HTR-8/SVneo (cell line): ENCODE measurements around the gene TRAF1.
"Not testable (repeated sequence)": the region's sequence is repeated elsewhere in the genome, so short reads cannot be mapped to it uniquely, and the experiment has no call there.

Source experiments
- DNase-seq: peaks from one replicate; pipeline ENCODE4 v3.0.0; 2011; ENCODE audit warnings: low spot score, mixed read lengths; ENCODE audit not compliant: insufficient read length
- FAIRE-seq: peaks from 2 replicates; lab custom pipeline; 2011; peaks lifted over from hg19 to GRCh38; lab: Jason Lieb, UNC

TRAF1 gene

GRCh38 chr9:120926397-120926928 lies at the start of gene TRAF1:
TSS of gene TRAF1 (minus strand) at chr9:120926796. CDS start at chr9:120926075, 721 bp downstream.
- no peak for FAIRE-seq

DNA sequence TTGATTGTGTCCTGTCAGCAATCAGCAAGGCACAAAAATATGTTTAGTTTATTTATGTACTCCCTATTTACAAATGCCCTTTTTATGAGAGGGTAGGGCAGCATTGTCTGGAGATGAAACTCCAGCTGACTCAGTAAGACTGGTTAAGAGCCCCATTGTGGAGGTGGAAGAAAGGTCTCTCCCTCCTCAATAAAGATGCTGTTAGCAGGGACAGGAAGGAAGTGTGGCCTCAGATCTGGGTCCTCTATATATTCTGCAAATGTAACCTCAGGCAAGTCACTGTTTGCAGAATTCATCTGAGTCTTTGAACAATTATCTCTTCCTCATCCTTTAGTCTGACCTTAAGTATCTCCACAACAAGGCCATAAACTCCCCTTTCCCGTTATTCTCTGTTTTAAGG lies 48.3 kb upstream of the TRAF1 start:
- DNase-seq = no peak
- no peak for FAIRE-seq

More at GRCh38 chr9:120926397-120926928, at the start of gene TRAF1:
- DNase-seq = no peak

- no peak for FAIRE-seq
These were observed 47.6 kb upstream of the TRAF1 start for GRCh38 chr9:120974181-120974580.

GRCh38 chr9:120971938-120972337 lies 45.3 kb upstream of the TRAF1 start:
- FAIRE-seq (no peak), DNase-seq (no peak)

More at GRCh38 chr9:120974181-120974580, 47.6 kb upstream of the TRAF1 start:
- DNase-seq = no peak

DNA sequence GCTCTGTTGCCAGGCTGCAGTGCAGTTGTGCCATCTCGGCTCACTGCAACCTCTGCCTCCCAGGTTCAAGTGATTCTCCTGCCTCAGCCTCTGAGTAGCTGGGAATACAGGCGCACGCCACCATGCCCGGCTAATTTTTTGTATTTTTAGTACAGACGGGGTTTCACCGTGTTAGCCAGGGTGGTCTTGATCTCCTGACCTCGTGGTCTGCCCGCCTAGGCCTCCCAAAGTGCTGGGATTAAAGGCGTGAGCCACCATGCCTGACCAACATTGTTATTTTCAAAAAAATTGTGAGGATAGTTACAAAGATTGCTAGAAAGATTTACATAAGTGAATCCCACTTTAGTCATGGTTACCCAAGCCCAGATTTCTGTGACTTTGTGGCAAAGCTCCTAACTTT lies 44.9 kb upstream of the TRAF1 start:
- FAIRE-seq = not testable (repeated sequence)

DNA sequence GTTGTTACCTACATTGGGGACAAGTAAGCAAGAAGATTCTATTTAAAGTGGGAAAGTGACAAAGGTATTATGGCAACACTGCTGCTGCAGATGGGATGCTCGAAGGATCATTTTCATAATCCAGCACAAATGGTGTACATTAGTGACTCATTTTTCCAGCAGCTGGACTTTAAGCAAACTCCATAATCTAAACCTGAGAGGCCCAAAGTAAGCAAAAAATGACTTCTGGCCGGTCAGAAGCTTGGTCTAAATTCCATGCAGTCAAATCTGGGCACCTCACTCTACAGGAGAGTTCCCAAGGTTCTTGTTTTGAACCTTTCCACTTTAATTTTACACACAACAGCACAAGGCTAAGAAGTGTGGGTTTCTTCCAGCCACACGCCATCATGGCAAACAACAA lies 43.6 kb upstream of the TRAF1 start:
- DNase-seq (no peak), FAIRE-seq (no peak)

More for the DNA sequence above, 44.9 kb upstream of the TRAF1 start:
- DNase-seq = not testable (repeated sequence)

- DNase-seq = no peak
- FAIRE-seq = no peak
These were observed 39.4 kb upstream of the TRAF1 start for GRCh38 chr9:120966013-120966369.

DNA sequence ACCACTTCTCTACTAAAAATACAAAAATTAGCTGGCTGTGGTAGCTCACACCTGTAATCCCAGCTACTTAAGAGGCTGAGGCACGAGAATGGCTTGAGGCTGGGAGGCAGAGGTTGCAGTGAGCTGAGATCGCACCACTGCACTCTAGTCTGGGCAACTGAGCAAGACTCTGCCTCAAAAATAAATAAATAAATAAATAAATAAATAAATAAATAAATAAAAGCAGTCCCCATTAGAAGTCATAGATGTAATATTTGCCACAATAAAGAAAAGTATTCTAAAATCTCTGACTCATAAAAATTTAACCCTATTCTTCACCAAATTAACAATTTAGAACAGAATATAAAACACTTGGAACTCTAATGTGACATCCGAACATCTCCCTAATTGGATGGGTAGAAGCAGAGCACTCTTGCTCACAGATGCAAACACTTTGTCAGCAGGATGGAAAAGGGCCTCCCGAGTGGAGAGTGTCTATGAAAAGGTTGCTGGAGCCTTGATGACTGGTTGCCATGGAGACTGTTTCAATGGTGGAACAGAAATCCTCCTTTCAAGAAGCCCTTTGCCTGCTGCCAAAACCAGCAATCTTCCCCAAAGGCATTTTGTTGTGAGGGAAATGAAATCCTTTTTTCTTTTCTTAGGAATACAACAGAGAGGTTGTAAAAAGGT lies 38.9 kb upstream of the TRAF1 start:
- no peak for DNase-seq
- FAIRE-seq = no peak

DNA sequence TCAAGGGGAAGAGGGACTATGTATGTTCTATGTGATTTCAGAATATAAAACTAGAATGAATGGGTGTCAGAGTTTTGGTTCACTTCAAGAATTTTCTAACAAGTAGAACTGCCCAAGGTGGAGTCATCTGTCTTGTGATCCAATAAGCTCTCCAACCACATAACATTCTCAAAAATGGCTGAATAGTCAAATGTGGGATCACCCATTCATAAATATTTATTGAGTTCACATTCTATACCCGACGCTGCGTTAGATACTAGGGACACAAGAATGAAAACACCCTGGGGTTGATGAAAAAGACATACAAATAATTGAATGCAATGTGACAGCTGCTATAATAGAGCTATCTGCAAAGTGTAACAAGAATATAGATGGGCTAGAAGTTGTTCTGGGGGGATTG lies 35.3 kb upstream of the TRAF1 start:
- FAIRE-seq (no peak), DNase-seq (no peak)

GRCh38 chr9:120960001-120960400 lies 33.4 kb upstream of the TRAF1 start:
- FAIRE-seq (no peak), DNase-seq (no peak)

DNA sequence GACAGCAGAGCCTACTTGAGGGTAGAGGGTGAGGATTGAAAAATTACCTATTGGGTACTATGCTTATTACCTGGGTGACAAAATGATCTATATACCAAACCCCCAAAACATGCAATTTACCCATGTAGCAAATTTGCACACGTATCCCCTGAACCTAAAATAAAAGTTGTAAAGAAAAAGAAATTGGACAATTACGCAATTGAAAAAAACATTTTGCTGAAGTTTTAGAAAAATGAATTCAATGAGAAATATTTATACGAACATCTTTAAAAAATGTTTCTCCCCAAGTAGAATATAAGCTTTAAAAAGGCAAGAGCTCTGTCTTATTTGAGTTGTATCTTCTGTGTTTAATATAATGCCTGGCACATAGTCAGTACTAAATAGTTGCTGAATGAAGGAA lies 30.3 kb upstream of the TRAF1 start:
- DNase-seq = no peak
- no peak for FAIRE-seq

GRCh38 chr9:120951960-120952618 lies 25.5 kb upstream of the TRAF1 start:
- DNase-seq = no peak
- no peak for FAIRE-seq

- DNase-seq = no peak
- FAIRE-seq = no peak
These were observed 24.1 kb upstream of the TRAF1 start for GRCh38 chr9:120950421-120951388.

- FAIRE-seq (no peak), DNase-seq (no peak)
These were observed 22.7 kb upstream of the TRAF1 start for GRCh38 chr9:120949290-120949689.

GRCh38 chr9:120948824-120949223 lies 22.2 kb upstream of the TRAF1 start:
- FAIRE-seq (no peak), DNase-seq (no peak)

- FAIRE-seq (no peak), DNase-seq (no peak)
These were observed 20.6 kb upstream of the TRAF1 start for GRCh38 chr9:120947222-120947621.

DNA sequence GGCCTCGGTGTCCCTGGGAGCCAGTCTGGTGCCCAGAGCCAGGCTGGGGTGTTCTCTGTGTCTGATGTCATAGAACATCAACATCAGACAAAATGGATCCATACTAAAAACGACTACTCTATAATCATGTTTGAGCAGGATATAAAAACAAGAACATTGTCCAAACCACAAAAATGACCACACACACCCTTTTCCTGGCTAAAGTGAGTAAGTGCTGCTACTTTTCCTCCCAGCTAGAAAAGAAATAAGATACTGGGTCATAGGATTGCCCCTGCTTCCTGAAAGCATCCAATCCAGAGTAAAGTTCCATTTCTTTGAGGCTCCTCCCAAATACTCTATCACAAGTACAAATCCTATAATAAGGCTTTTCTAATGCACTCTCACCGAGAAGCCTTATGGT lies 19.7 kb upstream of the TRAF1 start:
- FAIRE-seq = no peak
- DNase-seq = no peak

DNA sequence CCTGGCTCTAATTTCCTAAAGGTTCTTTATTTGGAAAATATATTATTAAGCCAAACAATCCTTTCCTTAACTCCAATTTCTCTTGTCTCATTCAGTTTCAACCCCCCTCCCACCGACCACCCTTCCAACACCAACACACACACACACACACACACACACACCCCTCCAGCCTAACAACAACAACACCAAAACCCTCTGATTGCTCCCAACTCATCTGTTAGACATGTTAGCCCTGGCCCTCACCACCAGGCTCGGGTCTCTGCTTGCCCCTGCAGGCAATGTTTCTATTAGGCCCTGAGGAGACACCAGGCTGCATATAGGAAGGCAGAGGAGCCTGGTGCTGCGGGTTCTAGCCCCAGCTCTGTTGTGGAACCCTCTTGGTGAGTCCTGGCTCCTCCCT lies 18.4 kb upstream of the TRAF1 start:
- DNase-seq (no peak), FAIRE-seq (no peak)

GRCh38 chr9:120944434-120944843 lies 17.8 kb upstream of the TRAF1 start:
- DNase-seq = no peak
- FAIRE-seq = no peak

- no peak for DNase-seq
- FAIRE-seq = no peak
These were observed 15.8 kb upstream of the TRAF1 start for GRCh38 chr9:120942186-120943001.
